ENCODE data around the gene OR52D1.

DNA sequence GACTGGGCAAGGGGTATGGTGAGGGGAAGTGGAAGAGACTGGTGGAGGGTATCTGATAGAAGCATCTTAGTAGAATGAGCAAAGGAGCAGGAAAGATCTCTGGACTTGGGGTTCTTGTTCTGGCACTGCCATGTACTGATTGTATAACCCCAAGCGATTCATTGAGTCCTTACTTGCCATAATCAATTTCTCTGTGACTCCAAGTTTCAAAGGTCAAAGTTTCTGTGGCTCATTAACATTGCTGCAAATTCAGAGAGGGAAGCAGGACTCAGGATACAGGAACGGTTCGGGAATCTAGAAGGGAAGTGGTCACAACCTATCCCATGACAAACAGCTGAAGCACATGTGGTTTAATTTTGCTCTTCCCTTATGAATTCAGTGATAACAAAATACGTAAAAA, 39.1 kb upstream of the OR52D1 start:
- TF ChIP-seq CTCF (IDR thresholded peaks at IDR 0.05) (no peak), EP300 (IDR thresholded peaks at IDR 0.05) (no peak)

All from gastroesophageal sphincter (tissue), 3 donors.